Measurements from ENCODE around the gene ZNF786. TPM values are rescaled to one million over a fixed set of nuclear protein-coding genes. Genes with fewer than 3 reads are reported as not detected.

ZNF786 gene
- total and polyA plus RNA-seq, 2 experiments from 2014 or later = 6.1 to 19.8 TPM

- Histone ChIP-seq H3K27me3 (ENCODE audit: insufficient read depth) (no peaks in the 10 kb centered on the region), H3K36me3 (ENCODE audit: insufficient read depth) (peaks cover 3% of the 10 kb centered on the region), H3K9me2 (ENCODE audit: insufficient read depth) (no peaks in the 10 kb centered on the region; the same call in none of the 2 replicates), H3K27ac (ENCODE audit: low read depth) (peak overlapping the region; percentile 40; the same call in 1 of the 2 replicates), H3K79me2 (replicated peaks; ENCODE audit: insufficient read depth) (peaks cover 58% of the 10 kb centered on the region), H3K4me3 (peak overlapping the region; percentile 29; the same call in 1 of the 2 replicates), H3K4me1 (ENCODE audit: insufficient read depth) (peaks cover 7% of the 10 kb centered on the region; the same call in 1 of the 2 replicates), H3F3A (replicated peaks; ENCODE audit: low read depth) (peaks cover 8% of the 10 kb centered on the region; the same call in 1 of the 2 replicates), H3K4me2 (no peak overlapping the region), H4K20me1 (replicated peaks; ENCODE audit: insufficient read depth) (peaks cover 6% of the 10 kb centered on the region), H2AFZ (no peak overlapping the region)
- peaks cover 3% of the 10 kb centered on the region for H3K4me1 Mint-ChIP-seq
- no peak overlapping the region; the same call in 1 of the 2 replicates for H3K27ac Mint-ChIP-seq
- H3K9me3 Mint-ChIP-seq = peaks cover 27% of the 10 kb centered on the region
- peaks cover 73% of the 10 kb centered on the region for H3K36me3 Mint-ChIP-seq (ENCODE audit: low read depth)
- DNase-seq (ENCODE audit: low spot score) (peak; percentile 62), ATAC-seq (no peak)
- no peak for TF ChIP-seq NANOG (IDR thresholded peaks at IDR 0.05; ENCODE audit: borderline replicate concordance)
- TF ChIP-seq ETS1 (IDR thresholded peaks at IDR 0.05) = no peak
- no peak for TF ChIP-seq ZNF114 (CRISPR knock-in tag; IDR thresholded peaks at IDR 0.05)
- TF ChIP-seq ZNF462 (CRISPR knock-in tag; IDR thresholded peaks at IDR 0.05) = no peak
- TF ChIP-seq JUNB (IDR thresholded peaks at IDR 0.05; ENCODE audit: unreplicated experiment) = no peak
- no peak for TF ChIP-seq POLR2AphosphoS5 (IDR thresholded peaks at IDR 0.05; ENCODE audit: low read depth)
- TF ChIP-seq ZNF331 (CRISPR knock-in tag; IDR thresholded peaks at IDR 0.05; ENCODE audit: low read depth) = no peak
- TF ChIP-seq REST (IDR thresholded peaks at IDR 0.05; ENCODE audit: unreplicated experiment) = no peak
- no peak for TF ChIP-seq EZH2 (IDR thresholded peaks at IDR 0.05; ENCODE audit: low read depth, unreplicated experiment)
- TF ChIP-seq EZH2phosphoT487 (IDR thresholded peaks at IDR 0.05; ENCODE audit: unreplicated experiment) = no peak
- peaks cover 6% of the 10 kb centered on the region for H3K27me3 Mint-ChIP-seq (ENCODE audit: insufficient read depth, low read depth, poor library complexity)
- no peak overlapping the region for H3K4me3 Mint-ChIP-seq
Measured at GRCh38 chr7:149081914-149082313, 8.6 kb downstream of the ZNF786 start.
